ENCODE measurements around the gene UXS1. TPM values are rescaled to one million over a fixed set of nuclear protein-coding genes. Genes with fewer than 3 reads are reported as not detected.
"Not testable (repeated sequence)": the region's sequence is repeated elsewhere in the genome, so short reads cannot be mapped to it uniquely, and the experiment has no call there.

Gene UXS1
- polyA plus RNA-seq (2013, experiment 1 of 2), result 46.3 TPM
- polyA plus RNA-seq (2013, experiment 2 of 2), result 44.9 TPM

GRCh38 chr2:106193977-106194778 is at the start of gene UXS1:
Gene UXS1 (minus strand): TSS chr2:106194301. CDS start chr2:106194241, 60 bp downstream.
- Histone ChIP-seq H3K9me3 (ENCODE audit: control insufficient read depth, low read length) (no peaks in the 10 kb centered on the region), H3K36me3 (ENCODE audit: control insufficient read depth, insufficient read depth, low read length) (no peaks in the 10 kb centered on the region), H3K4me3 (ENCODE audit: extremely low read depth, insufficient read depth, low read length, poor library complexity, severe bottlenecking) (peak within 1 kb of the TSS; percentile 95), H3K27ac (ENCODE audit: low read depth, low read length, severe bottlenecking) (no peak within 1 kb of the TSS), H3K4me1 (ENCODE audit: control insufficient read depth, insufficient read depth, low read length, poor library complexity, severe bottlenecking) (peaks cover 8% of the 10 kb centered on the region)
- WGBS, 2 experiments (ENCODE audit: insufficient coverage in 2 of 2), result 0% methylated on average over 51 to 72 of the region's 93 CpGs

- H3K9me3 ChIP-seq (ENCODE audit: control insufficient read depth, low read length); H3K4me1 ChIP-seq (ENCODE audit: control insufficient read depth, insufficient read depth, low read length, poor library complexity, severe bottlenecking); H3K4me3 ChIP-seq (ENCODE audit: extremely low read depth, insufficient read depth, low read length, poor library complexity, severe bottlenecking); H3K36me3 ChIP-seq (ENCODE audit: control insufficient read depth, insufficient read depth, low read length); H3K27ac ChIP-seq (ENCODE audit: low read depth, low read length, severe bottlenecking): not testable (repeated sequence)
- WGBS, 2 experiments (ENCODE audit: insufficient coverage in 2 of 2), result 100% methylated on average over 1 of the region's 2 CpGs; no CpG with 5 or more reads in 1 of the 2 experiments
Observed at GRCh38 chr2:106239491-106239890, 45.4 kb upstream of the UXS1 start.

- H3K4me1 ChIP-seq (ENCODE audit: control insufficient read depth, insufficient read depth, low read length, poor library complexity, severe bottlenecking); H3K36me3 ChIP-seq (ENCODE audit: control insufficient read depth, insufficient read depth, low read length); H3K27ac ChIP-seq (ENCODE audit: low read depth, low read length, severe bottlenecking); H3K4me3 ChIP-seq (ENCODE audit: extremely low read depth, insufficient read depth, low read length, poor library complexity, severe bottlenecking): not testable (repeated sequence)
- peaks cover 14% of the 10 kb centered on the region for H3K9me3 ChIP-seq (ENCODE audit: control insufficient read depth, low read length)
- WGBS, 2 experiments (ENCODE audit: insufficient coverage in 2 of 2), result 100% methylated on average over 3 of the region's 4 CpGs; no CpG with 5 or more reads in 1 of the 2 experiments
Observed at GRCh38 chr2:106235392-106235791, 41.3 kb upstream of the UXS1 start.

- Histone ChIP-seq H3K36me3 (ENCODE audit: control insufficient read depth, insufficient read depth, low read length) (no peaks in the 10 kb centered on the region), H3K9me3 (ENCODE audit: control insufficient read depth, low read length) (peaks cover 14% of the 10 kb centered on the region), H3K4me1 (ENCODE audit: control insufficient read depth, insufficient read depth, low read length, poor library complexity, severe bottlenecking) (no peaks in the 10 kb centered on the region), H3K4me3 (ENCODE audit: extremely low read depth, insufficient read depth, low read length, poor library complexity, severe bottlenecking) (no peak overlapping the region), H3K27ac (ENCODE audit: low read depth, low read length, severe bottlenecking) (no peak overlapping the region)
- WGBS, 2 experiments (ENCODE audit: insufficient coverage in 2 of 2), result 90 to 100% methylated on average over 2 of the region's 2 CpGs
Observed at GRCh38 chr2:106233350-106233706, 39.2 kb upstream of the UXS1 start.

- no peaks in the 10 kb centered on the region for H3K36me3 ChIP-seq (ENCODE audit: control insufficient read depth, insufficient read depth, low read length)
- no peak overlapping the region for H3K27ac ChIP-seq (ENCODE audit: low read depth, low read length, severe bottlenecking)
- H3K4me3 ChIP-seq (ENCODE audit: extremely low read depth, insufficient read depth, low read length, poor library complexity, severe bottlenecking), result no peak overlapping the region
- H3K9me3 ChIP-seq (ENCODE audit: control insufficient read depth, low read length), result peaks cover 14% of the 10 kb centered on the region
- H3K4me1 ChIP-seq (ENCODE audit: control insufficient read depth, insufficient read depth, low read length, poor library complexity, severe bottlenecking), result no peaks in the 10 kb centered on the region
- WGBS, 2 experiments (ENCODE audit: insufficient coverage in 2 of 2), result 75 to 100% methylated on average over 1 of the region's 1 CpG
Observed at GRCh38 chr2:106232638-106233349, 38.7 kb upstream of the UXS1 start.

GRCh38 chr2:106223347-106223746 is 29.2 kb upstream of the UXS1 start:
- no peak overlapping the region for H3K27ac ChIP-seq (ENCODE audit: low read depth, low read length, severe bottlenecking)
- no peaks in the 10 kb centered on the region for H3K4me1 ChIP-seq (ENCODE audit: control insufficient read depth, insufficient read depth, low read length, poor library complexity, severe bottlenecking)
- no peaks in the 10 kb centered on the region for H3K9me3 ChIP-seq (ENCODE audit: control insufficient read depth, low read length)
- 67 to 100% methylated on average over 1 to 2 of the region's 5 CpGs for WGBS, 2 experiments (ENCODE audit: insufficient coverage in 2 of 2)
- H3K4me3 ChIP-seq (ENCODE audit: extremely low read depth, insufficient read depth, low read length, poor library complexity, severe bottlenecking), result no peak overlapping the region
- H3K36me3 ChIP-seq (ENCODE audit: control insufficient read depth, insufficient read depth, low read length), result no peaks in the 10 kb centered on the region

- H3K4me3 ChIP-seq (ENCODE audit: extremely low read depth, insufficient read depth, low read length, poor library complexity, severe bottlenecking); H3K27ac ChIP-seq (ENCODE audit: low read depth, low read length, severe bottlenecking); H3K9me3 ChIP-seq (ENCODE audit: control insufficient read depth, low read length); H3K4me1 ChIP-seq (ENCODE audit: control insufficient read depth, insufficient read depth, low read length, poor library complexity, severe bottlenecking); H3K36me3 ChIP-seq (ENCODE audit: control insufficient read depth, insufficient read depth, low read length): not testable (repeated sequence)
- WGBS, 2 experiments (ENCODE audit: insufficient coverage in 2 of 2), result 100% methylated on average over 2 to 4 of the region's 5 CpGs
Observed at GRCh38 chr2:106222057-106222456, 28.0 kb upstream of the UXS1 start.

- WGBS, 2 experiments (ENCODE audit: insufficient coverage in 2 of 2), result 100% methylated on average over 1 of the region's 3 CpGs; no CpG with 5 or more reads in 1 of the 2 experiments
- Histone ChIP-seq H3K4me3 (ENCODE audit: extremely low read depth, insufficient read depth, low read length, poor library complexity, severe bottlenecking) (no peak overlapping the region), H3K4me1 (ENCODE audit: control insufficient read depth, insufficient read depth, low read length, poor library complexity, severe bottlenecking) (no peaks in the 10 kb centered on the region), H3K9me3 (ENCODE audit: control insufficient read depth, low read length) (no peaks in the 10 kb centered on the region), H3K27ac (ENCODE audit: low read depth, low read length, severe bottlenecking) (no peak overlapping the region), H3K36me3 (ENCODE audit: control insufficient read depth, insufficient read depth, low read length) (no peaks in the 10 kb centered on the region)
Observed at GRCh38 chr2:106219813-106220212, 25.7 kb upstream of the UXS1 start.

- not testable (repeated sequence) for H3K27ac ChIP-seq (ENCODE audit: low read depth, low read length, severe bottlenecking); H3K36me3 ChIP-seq (ENCODE audit: control insufficient read depth, insufficient read depth, low read length); H3K9me3 ChIP-seq (ENCODE audit: control insufficient read depth, low read length); H3K4me3 ChIP-seq (ENCODE audit: extremely low read depth, insufficient read depth, low read length, poor library complexity, severe bottlenecking); H3K4me1 ChIP-seq (ENCODE audit: control insufficient read depth, insufficient read depth, low read length, poor library complexity, severe bottlenecking)
- 83% methylated on average over 1 of the region's 8 CpGs; no CpG with 5 or more reads in 1 of the 2 experiments for WGBS, 2 experiments (ENCODE audit: insufficient coverage in 2 of 2)
Observed at GRCh38 chr2:106219157-106219556, 25.1 kb upstream of the UXS1 start.

GRCh38 chr2:106208874-106209273 is 14.8 kb upstream of the UXS1 start:
- no peak overlapping the region for H3K27ac ChIP-seq (ENCODE audit: low read depth, low read length, severe bottlenecking)
- no peaks in the 10 kb centered on the region for H3K36me3 ChIP-seq (ENCODE audit: control insufficient read depth, insufficient read depth, low read length)
- H3K4me1 ChIP-seq (ENCODE audit: control insufficient read depth, insufficient read depth, low read length, poor library complexity, severe bottlenecking), result no peaks in the 10 kb centered on the region
- H3K9me3 ChIP-seq (ENCODE audit: control insufficient read depth, low read length), result peaks cover 5% of the 10 kb centered on the region
- 90 to 94% methylated on average over 2 of the region's 2 CpGs for WGBS, 2 experiments (ENCODE audit: insufficient coverage in 2 of 2)
- no peak overlapping the region for H3K4me3 ChIP-seq (ENCODE audit: extremely low read depth, insufficient read depth, low read length, poor library complexity, severe bottlenecking)

GRCh38 chr2:106208399-106208798 is 14.3 kb upstream of the UXS1 start:
- Histone ChIP-seq H3K4me3 (ENCODE audit: extremely low read depth, insufficient read depth, low read length, poor library complexity, severe bottlenecking) (no peak overlapping the region), H3K27ac (ENCODE audit: low read depth, low read length, severe bottlenecking) (no peak overlapping the region), H3K36me3 (ENCODE audit: control insufficient read depth, insufficient read depth, low read length) (no peaks in the 10 kb centered on the region), H3K4me1 (ENCODE audit: control insufficient read depth, insufficient read depth, low read length, poor library complexity, severe bottlenecking) (no peaks in the 10 kb centered on the region), H3K9me3 (ENCODE audit: control insufficient read depth, low read length) (peaks cover 5% of the 10 kb centered on the region)
- WGBS, 2 experiments (ENCODE audit: insufficient coverage in 2 of 2), result 80% methylated on average over 1 of the region's 1 CpG; no CpG with 5 or more reads in 1 of the 2 experiments

Data from mesodermal cell (in vitro differentiated cells).